NOMO-1 treated with DMSO at 0.1 percent for 48 hours (cell line): ENCODE data around the gene TMEM115.

Experiments
- DNase-seq: peaks from one replicate; lab custom pipeline; 2025; ENCODE audit not compliant: unreplicated experiment; lab: John Stamatoyannopoulos, UW

Gene TMEM115

GRCh38 chr3:50334339-50335075 is 24.8 kb downstream of the TMEM115 start:
- DNase-seq, result no peak

DNA sequence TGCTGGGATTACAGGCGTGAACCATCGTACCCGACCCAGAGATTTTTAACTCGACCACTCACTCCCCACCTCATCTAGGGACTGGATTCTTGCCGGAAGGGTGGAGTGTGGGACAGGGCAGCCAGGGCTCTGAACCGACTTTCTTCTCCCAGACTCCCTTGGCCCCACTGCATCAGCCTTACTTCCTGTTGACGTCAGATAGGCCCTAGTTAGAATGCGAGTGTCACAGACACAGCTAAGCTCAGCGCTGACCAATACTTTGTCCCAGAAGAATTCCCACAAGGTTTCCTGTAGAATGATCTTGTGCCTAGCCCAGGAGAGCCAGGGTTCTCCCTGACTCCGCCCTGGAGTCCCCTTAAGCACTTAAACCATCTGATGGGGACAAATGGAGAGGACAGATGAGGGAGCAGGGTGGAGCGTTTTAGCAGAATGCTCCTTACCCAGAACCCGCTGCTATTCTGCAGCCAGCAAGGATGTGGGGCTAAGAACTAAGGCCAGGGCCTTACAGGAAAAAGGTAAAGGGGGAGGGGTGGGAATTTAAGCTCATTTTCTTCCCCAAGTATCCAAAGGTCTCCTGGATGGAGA is 25.5 kb downstream of the TMEM115 start:
- DNase-seq, result no peak

DNA sequence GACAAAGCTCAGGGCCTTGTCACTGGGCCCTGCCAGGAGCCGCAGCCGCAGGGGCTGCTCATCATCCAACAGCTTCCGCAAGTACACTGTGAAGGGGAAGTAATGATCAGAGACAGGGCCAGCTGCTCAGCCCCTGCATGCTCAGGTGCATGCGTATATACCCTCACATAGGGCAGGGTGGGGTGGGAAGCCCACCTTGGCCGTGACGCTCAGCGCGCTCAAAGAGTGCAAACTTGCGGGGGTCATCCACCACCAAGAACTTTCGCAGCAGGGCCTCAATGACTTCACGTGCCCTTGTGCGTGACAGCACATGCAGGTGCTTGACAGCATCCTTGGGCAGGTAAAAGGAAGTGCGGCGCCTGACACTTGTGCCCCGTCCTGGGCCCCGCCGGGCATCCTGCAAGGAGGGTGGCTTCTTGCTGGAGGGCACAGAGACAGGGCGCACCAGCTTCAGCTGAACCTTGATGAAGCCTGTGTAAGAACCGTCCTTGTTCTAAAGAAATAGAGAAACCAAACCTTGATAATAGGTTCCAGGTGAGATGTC is 27.9 kb downstream of the TMEM115 start:
- DNase-seq, result no peak

DNA sequence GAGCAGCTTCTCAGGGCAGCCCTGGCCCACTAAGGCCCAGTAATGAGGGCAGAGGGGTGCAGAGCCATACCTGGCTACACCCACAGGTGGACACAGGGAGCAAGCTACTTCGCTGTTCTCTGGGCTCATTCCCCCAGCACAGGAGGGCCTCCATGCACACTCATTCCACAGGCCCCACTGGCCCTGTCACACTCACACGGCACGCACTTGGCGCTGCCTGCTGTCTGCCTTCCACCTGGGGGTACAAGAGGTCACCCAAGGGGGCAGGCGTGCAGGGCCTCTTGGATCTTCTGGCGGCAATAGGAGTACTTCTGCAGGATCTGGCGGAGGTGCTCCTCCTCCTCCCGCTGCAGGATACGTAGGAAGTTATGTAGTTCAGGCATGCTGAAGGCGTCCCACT is 29.0 kb downstream of the TMEM115 start:
- no peak for DNase-seq

DNA sequence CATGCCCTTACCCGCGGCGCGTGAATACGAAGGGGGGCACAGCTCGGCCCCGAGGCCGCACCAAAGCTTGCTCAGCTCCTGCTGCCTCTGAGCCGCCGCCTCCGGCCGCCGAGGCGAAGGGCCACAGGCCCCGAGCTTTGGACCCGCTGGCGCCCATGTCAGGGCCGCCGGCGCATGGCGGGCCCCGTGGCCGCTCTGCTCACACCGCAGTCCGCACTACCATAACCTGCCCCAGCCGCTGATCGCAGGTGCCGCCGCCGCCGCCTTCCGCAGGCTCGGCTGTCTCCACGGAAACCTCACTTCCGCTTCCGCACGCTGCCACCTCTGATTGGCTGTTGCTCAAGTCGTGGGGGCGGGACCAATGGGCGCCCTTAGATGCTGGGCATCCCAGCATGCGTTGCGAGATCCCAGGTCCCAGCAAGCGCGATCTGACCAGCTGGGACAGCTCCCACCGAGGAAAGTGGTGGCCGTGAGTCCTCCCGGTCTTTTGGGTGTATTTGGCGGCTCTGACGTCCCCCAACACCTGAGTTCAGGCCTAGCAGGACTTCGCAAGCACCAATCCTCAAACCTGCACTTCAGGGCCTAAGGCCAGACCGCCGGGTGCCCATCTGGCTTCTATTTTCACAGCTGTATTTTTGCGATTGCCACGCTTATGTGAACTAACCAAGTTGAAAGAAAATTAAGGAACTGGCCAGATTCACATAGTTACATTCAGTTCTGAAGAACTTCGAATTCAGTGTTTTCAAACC is 31.2 kb downstream of the TMEM115 start, which contains the start of gene TUSC2:
Gene TUSC2, minus strand, starts transcription at position 281 of the 749 bp plus-strand sequence. Its CDS starts 124 bp downstream, at position 157.
- DNase-seq, result peak; percentile 97

GRCh38 chr3:50327129-50327528 is 32.2 kb downstream of the TMEM115 start:
- no peak for DNase-seq

DNA sequence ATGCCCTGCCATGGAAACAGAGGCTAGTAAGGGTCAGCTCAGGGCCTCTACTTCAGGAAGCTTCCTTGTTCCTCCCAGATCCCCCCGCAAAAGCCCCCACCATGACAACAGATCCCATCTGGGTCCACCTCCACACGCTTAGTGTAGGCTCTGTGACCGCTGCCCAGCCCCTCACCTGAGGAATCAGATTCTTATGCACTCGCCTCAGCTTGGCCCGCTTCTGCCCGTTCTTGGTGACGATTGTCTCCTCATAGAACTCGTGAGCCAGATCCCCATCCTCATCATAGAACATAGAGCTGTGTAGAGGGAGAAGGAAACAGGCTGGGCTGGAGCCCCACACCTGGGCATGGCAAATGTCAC is 33.2 kb downstream of the TMEM115 start:
- DNase-seq, result no peak

- DNase-seq, result no peak
These were observed 33.7 kb downstream of the TMEM115 start for GRCh38 chr3:50325497-50326181.

GRCh38 chr3:50325113-50325480 is 34.2 kb downstream of the TMEM115 start:
- no peak for DNase-seq

GRCh38 chr3:50324351-50325112 is 34.8 kb downstream of the TMEM115 start:
- DNase-seq, result peak; percentile 35

- DNase-seq, result no peak
These were observed 35.6 kb downstream of the TMEM115 start for GRCh38 chr3:50323614-50324199.

DNA sequence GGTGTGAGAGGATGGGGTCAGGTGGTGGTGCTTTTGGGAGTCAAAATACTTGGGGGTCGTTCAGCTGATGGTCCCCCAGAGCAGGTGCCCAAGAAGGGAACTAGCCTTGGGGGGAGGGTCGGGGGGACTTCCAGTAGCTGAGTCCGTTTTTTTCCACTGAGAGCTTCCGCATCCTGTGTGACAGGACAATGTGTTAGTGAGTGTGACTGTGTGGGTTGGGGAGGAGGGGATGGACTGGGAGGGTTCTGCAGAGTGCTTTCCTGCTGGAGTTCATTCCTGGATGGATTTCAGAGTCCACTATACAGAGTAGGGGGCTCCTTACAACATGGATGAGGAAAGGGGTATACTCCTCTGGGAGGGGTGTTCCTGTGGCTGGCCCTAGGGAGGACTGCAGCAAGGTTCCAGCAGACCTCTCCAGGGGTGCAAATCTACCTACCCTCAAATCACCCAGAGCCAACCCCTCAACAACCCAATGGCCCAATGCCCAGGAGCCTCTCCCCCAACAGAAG is 36.2 kb downstream of the TMEM115 start:
- DNase-seq, result no peak

GRCh38 chr3:50322386-50323091 is 36.8 kb downstream of the TMEM115 start, which contains the start of gene HYAL2:
HYAL2 (minus strand) TSS chr3:50322745; CDS start chr3:50320489, 2,256 bp downstream.
- no peak for DNase-seq

- DNase-seq, result no peak
These were observed 37.3 kb downstream of the TMEM115 start for GRCh38 chr3:50322115-50322385.

DNA sequence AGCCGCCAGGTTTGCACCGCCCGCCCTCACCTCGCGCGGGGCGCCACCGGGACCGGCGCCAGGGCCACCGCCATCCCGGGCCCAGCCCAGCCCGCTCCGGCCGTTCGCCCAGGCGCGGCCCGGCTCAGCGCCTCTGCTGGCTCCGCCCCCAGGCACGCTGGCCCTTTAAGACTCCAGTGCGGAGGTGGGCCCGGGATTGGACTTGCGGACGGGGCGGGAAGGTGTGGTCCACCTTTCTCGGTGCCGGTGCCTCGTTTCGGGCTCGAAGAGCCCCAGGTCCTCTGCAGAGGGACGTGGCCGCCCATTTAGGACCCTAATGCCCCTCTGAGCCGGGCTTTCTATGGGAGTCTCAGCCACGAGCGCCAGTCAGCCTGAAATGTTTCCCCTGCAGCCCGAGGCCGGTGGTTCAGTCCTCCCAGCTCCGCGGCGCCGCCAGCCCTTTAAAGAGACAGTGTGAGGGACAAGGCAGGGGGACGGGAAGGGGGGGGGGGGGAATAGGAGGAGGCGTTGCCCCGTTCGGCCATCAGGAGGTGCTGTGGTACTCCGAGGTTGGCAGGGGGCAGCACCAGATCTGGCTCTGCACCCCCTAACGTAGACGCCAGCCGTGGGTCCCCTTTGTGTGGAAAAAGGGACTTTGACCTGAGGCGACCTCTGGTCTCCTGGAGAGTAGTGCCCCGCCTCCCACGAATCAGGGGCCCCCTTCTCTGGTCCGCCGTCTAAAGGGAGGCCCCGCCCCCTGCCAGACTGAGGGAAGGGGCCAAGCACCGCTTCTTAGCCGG is 37.8 kb downstream of the TMEM115 start:
- DNase-seq, result peak; percentile 85

- DNase-seq, result peak; percentile 28
These were observed 38.4 kb downstream of the TMEM115 start for GRCh38 chr3:50320853-50321335.

DNA sequence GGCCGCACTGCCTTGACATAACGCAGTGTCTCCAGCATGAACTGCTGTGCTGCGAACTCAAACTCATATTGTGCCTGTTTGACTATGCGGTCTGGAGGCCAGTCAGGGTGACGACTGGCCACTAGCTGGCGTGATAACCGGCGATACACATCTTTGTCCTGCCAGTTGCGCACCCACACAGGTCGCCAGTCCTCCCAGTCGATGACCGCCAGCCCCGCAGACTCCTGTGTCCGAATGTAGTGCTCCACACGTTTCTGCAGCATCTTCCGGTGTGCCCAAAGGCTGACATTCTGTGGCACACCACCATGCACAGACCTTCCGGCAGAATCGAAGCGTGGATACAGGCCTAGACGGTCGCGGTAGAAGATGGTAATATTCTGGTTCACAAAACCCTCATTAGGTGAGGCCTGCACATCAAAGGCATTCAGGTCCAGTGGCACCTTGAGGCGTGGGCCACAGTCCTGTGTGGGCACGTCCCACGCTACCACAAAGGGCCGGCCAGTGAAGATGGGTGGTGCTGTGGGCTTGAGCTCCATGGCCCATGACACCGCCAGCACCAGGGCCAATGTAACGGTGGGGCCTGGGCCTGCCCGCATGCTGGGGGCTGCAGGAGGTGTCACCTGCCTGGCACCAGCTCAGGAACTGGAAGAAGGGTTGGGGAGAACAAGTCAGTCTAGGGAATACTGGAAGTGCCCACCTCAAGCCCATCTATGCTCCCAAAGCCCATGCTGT is 39.3 kb downstream of the TMEM115 start:
- no peak for DNase-seq
